ENCODE measurements around the gene C17orf67.

C17orf67 gene

GRCh38 chr17:56778898-56779297 is 54.8 kb downstream of the C17orf67 start:
- Histone ChIP-seq H3K27me3 (ENCODE audit: insufficient read depth, low read depth) (no peaks in the 10 kb centered on the region), H2AFZ (ENCODE audit: low read depth) (no peak overlapping the region), H3K36me3 (ENCODE audit: insufficient read depth) (no peaks in the 10 kb centered on the region), H4K20me1 (ENCODE audit: insufficient read depth) (no peaks in the 10 kb centered on the region), H3K4me3 (IDR thresholded peaks at IDR 0.05; ENCODE audit: insufficient read depth, low read depth, low read length) (no peak overlapping the region), H3K9ac (no peak overlapping the region), H3K27ac (no peak overlapping the region), H3K4me2 (peak overlapping the region; percentile 96; the same call in 1 of the 2 replicates), H3K4me1 (ENCODE audit: low read depth, poor library complexity, severe bottlenecking) (peaks cover 50% of the 10 kb centered on the region), H3K79me2 (ENCODE audit: insufficient read depth, low read depth) (no peaks in the 10 kb centered on the region)
- TF ChIP-seq, protein P1, sequence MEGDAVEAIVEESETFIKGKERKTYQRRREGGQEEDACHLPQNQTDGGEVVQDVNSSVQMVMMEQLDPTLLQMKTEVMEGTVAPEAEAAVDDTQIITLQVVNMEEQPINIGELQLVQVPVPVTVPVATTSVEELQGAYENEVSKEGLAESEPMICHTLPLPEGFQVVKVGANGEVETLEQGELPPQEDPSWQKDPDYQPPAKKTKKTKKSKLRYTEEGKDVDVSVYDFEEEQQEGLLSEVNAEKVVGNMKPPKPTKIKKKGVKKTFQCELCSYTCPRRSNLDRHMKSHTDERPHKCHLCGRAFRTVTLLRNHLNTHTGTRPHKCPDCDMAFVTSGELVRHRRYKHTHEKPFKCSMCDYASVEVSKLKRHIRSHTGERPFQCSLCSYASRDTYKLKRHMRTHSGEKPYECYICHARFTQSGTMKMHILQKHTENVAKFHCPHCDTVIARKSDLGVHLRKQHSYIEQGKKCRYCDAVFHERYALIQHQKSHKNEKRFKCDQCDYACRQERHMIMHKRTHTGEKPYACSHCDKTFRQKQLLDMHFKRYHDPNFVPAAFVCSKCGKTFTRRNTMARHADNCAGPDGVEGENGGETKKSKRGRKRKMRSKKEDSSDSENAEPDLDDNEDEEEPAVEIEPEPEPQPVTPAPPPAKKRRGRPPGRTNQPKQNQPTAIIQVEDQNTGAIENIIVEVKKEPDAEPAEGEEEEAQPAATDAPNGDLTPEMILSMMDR (conservative IDR thresholded peaks at IDR 0.05; ENCODE audit: low read depth, low read length) = no peak

- Histone ChIP-seq H3K27me3 (ENCODE audit: insufficient read depth, low read depth) (no peaks in the 10 kb centered on the region), H3K4me1 (ENCODE audit: low read depth, poor library complexity, severe bottlenecking) (peaks cover 50% of the 10 kb centered on the region), H3K79me2 (ENCODE audit: insufficient read depth, low read depth) (no peaks in the 10 kb centered on the region), H3K9ac (no peak overlapping the region), H3K27ac (no peak overlapping the region), H3K36me3 (ENCODE audit: insufficient read depth) (no peaks in the 10 kb centered on the region), H3K4me2 (no peak overlapping the region), H3K4me3 (IDR thresholded peaks at IDR 0.05; ENCODE audit: insufficient read depth, low read depth, low read length) (no peak overlapping the region), H4K20me1 (ENCODE audit: insufficient read depth) (no peaks in the 10 kb centered on the region), H2AFZ (ENCODE audit: low read depth) (no peak overlapping the region)
- TF ChIP-seq, protein P1 (conservative IDR thresholded peaks at IDR 0.05; ENCODE audit: low read depth, low read length) = no peak
Observed at GRCh38 chr17:56777859-56778258, 55.9 kb downstream of the C17orf67 start.

GRCh38 chr17:56774650-56775049 is 59.1 kb downstream of the C17orf67 start:
- no peak overlapping the region for H3K9ac ChIP-seq
- H3K27me3 ChIP-seq (ENCODE audit: insufficient read depth, low read depth) = no peaks in the 10 kb centered on the region; the same call in 1 of the 2 replicates
- peak overlapping the region; percentile 31 for H3K4me2 ChIP-seq
- H3K79me2 ChIP-seq (ENCODE audit: insufficient read depth, low read depth) = no peaks in the 10 kb centered on the region
- H3K4me1 ChIP-seq (ENCODE audit: low read depth, poor library complexity, severe bottlenecking) = peaks cover 32% of the 10 kb centered on the region
- H3K27ac ChIP-seq = no peak overlapping the region
- H4K20me1 ChIP-seq (ENCODE audit: insufficient read depth) = no peaks in the 10 kb centered on the region
- TF ChIP-seq, protein P1 (conservative IDR thresholded peaks at IDR 0.05; ENCODE audit: low read depth, low read length) = no peak
- no peak overlapping the region for H3K4me3 ChIP-seq (IDR thresholded peaks at IDR 0.05; ENCODE audit: insufficient read depth, low read depth, low read length)
- no peaks in the 10 kb centered on the region for H3K36me3 ChIP-seq (ENCODE audit: insufficient read depth)
- H2AFZ ChIP-seq (ENCODE audit: low read depth) = no peak overlapping the region

DNA sequence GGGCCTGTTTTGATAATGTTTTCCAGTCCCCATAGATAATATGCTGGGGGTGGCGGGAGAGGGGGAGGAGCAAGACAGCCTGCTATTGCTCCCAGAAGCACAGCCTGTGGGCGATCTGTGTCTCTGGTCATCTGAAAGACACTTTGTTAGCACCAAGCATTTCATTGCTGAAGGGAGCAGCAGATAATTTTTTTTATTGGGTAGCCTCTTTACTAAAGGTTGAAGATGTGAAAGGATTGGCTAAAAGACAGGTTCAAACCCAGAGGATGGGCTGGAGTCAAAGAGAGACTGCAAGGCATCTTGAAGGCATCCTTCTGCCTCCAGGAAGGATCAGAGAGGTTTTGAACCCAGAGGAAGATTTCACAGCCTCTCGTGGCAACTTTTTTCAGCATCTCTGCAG is 60.6 kb downstream of the C17orf67 start:
- Histone ChIP-seq H3K4me2 (no peak overlapping the region), H3K79me2 (ENCODE audit: insufficient read depth, low read depth) (no peaks in the 10 kb centered on the region)
- TF ChIP-seq, protein P1 (conservative IDR thresholded peaks at IDR 0.05; ENCODE audit: low read depth, low read length) = no peak

More for the DNA sequence above, 60.6 kb downstream of the C17orf67 start:
- Histone ChIP-seq H3K36me3 (ENCODE audit: insufficient read depth) (no peaks in the 10 kb centered on the region), H3K9ac (no peak overlapping the region), H2AFZ (ENCODE audit: low read depth) (no peak overlapping the region), H3K4me1 (ENCODE audit: low read depth, poor library complexity, severe bottlenecking) (peaks cover 18% of the 10 kb centered on the region), H3K4me3 (IDR thresholded peaks at IDR 0.05; ENCODE audit: insufficient read depth, low read depth, low read length) (no peak overlapping the region), H3K27ac (no peak overlapping the region), H3K27me3 (ENCODE audit: insufficient read depth, low read depth) (peaks cover under 1% of the 10 kb centered on the region; the same call in 1 of the 2 replicates), H4K20me1 (ENCODE audit: insufficient read depth) (no peaks in the 10 kb centered on the region)
